ENCODE measurements around the gene TES.

The TES gene

DNA sequence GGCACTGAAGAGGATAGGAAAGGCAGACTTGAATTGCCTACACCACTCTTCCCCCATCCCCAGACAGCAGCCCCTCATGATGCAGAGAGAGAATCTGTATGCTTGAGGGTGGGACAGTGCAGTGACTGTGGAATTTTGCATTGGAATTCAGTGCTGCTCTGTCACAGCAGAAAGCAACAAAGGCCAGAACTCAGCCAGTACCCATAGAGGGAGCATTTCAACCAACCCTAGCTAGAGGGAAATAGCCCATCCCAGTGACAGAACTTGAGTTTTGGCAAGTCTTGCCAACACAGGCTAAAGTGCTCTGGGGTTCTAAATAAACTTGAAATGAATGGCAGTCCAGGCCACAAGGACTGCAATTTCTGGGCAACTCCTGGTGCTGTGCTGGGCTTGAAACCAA lies 80.4 kb downstream of the TES start:
- H4K20me1 ChIP-seq (ENCODE audit: insufficient read depth, low read length) = no peaks in the 10 kb centered on the region
- peaks cover 5% of the 10 kb centered on the region for H3K9me3 ChIP-seq (ENCODE audit: insufficient read depth, low read length)
- TF ChIP-seq, protein P1, sequence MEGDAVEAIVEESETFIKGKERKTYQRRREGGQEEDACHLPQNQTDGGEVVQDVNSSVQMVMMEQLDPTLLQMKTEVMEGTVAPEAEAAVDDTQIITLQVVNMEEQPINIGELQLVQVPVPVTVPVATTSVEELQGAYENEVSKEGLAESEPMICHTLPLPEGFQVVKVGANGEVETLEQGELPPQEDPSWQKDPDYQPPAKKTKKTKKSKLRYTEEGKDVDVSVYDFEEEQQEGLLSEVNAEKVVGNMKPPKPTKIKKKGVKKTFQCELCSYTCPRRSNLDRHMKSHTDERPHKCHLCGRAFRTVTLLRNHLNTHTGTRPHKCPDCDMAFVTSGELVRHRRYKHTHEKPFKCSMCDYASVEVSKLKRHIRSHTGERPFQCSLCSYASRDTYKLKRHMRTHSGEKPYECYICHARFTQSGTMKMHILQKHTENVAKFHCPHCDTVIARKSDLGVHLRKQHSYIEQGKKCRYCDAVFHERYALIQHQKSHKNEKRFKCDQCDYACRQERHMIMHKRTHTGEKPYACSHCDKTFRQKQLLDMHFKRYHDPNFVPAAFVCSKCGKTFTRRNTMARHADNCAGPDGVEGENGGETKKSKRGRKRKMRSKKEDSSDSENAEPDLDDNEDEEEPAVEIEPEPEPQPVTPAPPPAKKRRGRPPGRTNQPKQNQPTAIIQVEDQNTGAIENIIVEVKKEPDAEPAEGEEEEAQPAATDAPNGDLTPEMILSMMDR (IDR thresholded peaks at IDR 0.05; ENCODE audit: low read depth, low read length) = no peak
- TF ChIP-seq EZH2phosphoT487 (IDR thresholded peaks at IDR 0.05; ENCODE audit: low read depth) = no peak
- no peaks in the 10 kb centered on the region for H3K79me2 ChIP-seq (ENCODE audit: low read length)
- H3K4me1 ChIP-seq (ENCODE audit: low read length) = no peaks in the 10 kb centered on the region
- H3K9ac ChIP-seq (ENCODE audit: low read length) = no peak overlapping the region
- H3K4me2 ChIP-seq (ENCODE audit: low read length) = no peak overlapping the region
- H3K4me3 ChIP-seq (ENCODE audit: low read length) = no peak overlapping the region
- H3K27me3 ChIP-seq (ENCODE audit: low read depth, low read length) = no peaks in the 10 kb centered on the region
- H2AFZ ChIP-seq (ENCODE audit: low read depth, low read length) = no peak overlapping the region
- no peak overlapping the region for H3K27ac ChIP-seq (ENCODE audit: low read length)
- peaks cover 3% of the 10 kb centered on the region for H3K36me3 ChIP-seq (replicated peaks; ENCODE audit: low read depth, low read length)

DNA sequence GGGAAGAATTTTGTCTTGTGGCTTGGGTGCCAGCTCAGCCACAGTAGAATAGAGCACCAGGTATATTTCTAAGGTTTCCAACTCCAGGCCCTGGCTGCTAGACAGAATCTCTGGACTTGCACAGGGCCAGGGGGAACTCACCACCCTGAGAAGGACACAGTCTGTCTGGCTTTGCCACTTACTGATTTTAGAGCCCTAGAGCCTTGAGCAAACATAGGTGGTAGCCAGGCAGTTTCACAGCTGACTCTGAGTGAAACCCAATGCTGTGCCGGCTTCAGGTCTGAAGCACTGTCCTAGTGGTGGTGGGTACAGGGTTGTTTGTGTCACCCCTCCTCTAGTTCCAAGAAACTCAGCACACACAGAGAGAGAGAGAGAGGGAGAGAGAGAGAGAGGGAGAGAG lies 81.6 kb downstream of the TES start:
- H3K27me3 ChIP-seq (ENCODE audit: low read depth, low read length) = no peaks in the 10 kb centered on the region
- H3K4me2 ChIP-seq (ENCODE audit: low read length) = no peak overlapping the region
- peaks cover 13% of the 10 kb centered on the region for H3K9me3 ChIP-seq (ENCODE audit: insufficient read depth, low read length)
- peaks cover 3% of the 10 kb centered on the region for H3K36me3 ChIP-seq (replicated peaks; ENCODE audit: low read depth, low read length)
- H4K20me1 ChIP-seq (ENCODE audit: insufficient read depth, low read length) = no peaks in the 10 kb centered on the region
- no peaks in the 10 kb centered on the region for H3K79me2 ChIP-seq (ENCODE audit: low read length)
- no peak for TF ChIP-seq EZH2phosphoT487 (IDR thresholded peaks at IDR 0.05; ENCODE audit: low read depth)
- TF ChIP-seq, protein P1 (IDR thresholded peaks at IDR 0.05; ENCODE audit: low read depth, low read length) = no peak
- no peak overlapping the region for H3K9ac ChIP-seq (ENCODE audit: low read length)
- no peaks in the 10 kb centered on the region for H3K4me1 ChIP-seq (ENCODE audit: low read length)
- H2AFZ ChIP-seq (ENCODE audit: low read depth, low read length) = no peak overlapping the region
- no peak overlapping the region for H3K27ac ChIP-seq (ENCODE audit: low read length)
- H3K4me3 ChIP-seq (ENCODE audit: low read length) = no peak overlapping the region

DNA sequence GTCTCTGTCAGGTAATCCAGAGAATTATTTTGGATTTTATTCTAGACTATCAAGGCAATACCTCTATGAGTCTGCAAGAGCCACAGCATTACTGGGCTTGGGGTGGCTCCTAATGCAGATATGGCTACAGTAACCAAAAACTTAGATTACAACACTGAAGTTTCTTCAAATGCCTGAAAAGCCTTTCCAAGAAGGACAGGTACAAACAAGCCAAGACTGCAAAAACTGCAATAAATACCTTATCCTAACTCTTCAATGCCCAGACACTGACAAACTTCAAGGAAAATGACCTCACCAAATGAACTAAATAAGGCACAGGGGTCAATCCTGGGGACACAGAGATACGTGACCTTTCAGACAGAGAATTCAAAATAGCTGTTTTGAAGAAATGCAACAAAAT lies 82.0 kb downstream of the TES start:
- Histone ChIP-seq H2AFZ (ENCODE audit: low read depth, low read length) (no peak overlapping the region), H3K79me2 (ENCODE audit: low read length) (no peaks in the 10 kb centered on the region), H3K4me2 (ENCODE audit: low read length) (no peak overlapping the region), H3K36me3 (replicated peaks; ENCODE audit: low read depth, low read length) (peaks cover 3% of the 10 kb centered on the region), H4K20me1 (ENCODE audit: insufficient read depth, low read length) (no peaks in the 10 kb centered on the region), H3K4me3 (ENCODE audit: low read length) (no peak overlapping the region), H3K4me1 (ENCODE audit: low read length) (no peaks in the 10 kb centered on the region), H3K27ac (ENCODE audit: low read length) (no peak overlapping the region), H3K27me3 (ENCODE audit: low read depth, low read length) (no peaks in the 10 kb centered on the region), H3K9me3 (ENCODE audit: insufficient read depth, low read length) (peaks cover 13% of the 10 kb centered on the region), H3K9ac (ENCODE audit: low read length) (no peak overlapping the region)
- TF ChIP-seq EZH2phosphoT487 (IDR thresholded peaks at IDR 0.05; ENCODE audit: low read depth) = no peak
- TF ChIP-seq, protein P1 (IDR thresholded peaks at IDR 0.05; ENCODE audit: low read depth, low read length) = no peak

DNA sequence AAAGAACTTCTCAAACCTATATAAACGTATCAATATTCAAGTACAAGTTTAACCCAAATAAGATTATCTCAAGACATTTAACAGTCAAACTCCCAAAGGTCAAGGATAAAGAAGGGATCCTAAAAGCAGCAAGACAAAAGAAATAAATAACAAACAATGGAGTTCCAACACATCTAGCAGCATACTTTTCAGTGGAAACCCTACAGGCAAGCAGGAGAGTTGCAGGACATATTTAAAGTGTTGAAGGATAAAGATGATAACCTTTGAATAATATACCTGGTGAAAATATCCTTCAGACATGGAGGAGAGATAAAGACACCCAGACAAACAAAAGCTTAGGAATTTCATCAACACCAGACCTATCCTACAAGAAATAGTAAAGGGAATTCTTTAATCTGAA lies 82.8 kb downstream of the TES start:
- Histone ChIP-seq H3K4me1 (ENCODE audit: low read length) (no peaks in the 10 kb centered on the region), H3K79me2 (ENCODE audit: low read length) (no peaks in the 10 kb centered on the region), H3K4me2 (ENCODE audit: low read length) (no peak overlapping the region), H3K9ac (ENCODE audit: low read length) (no peak overlapping the region), H3K4me3 (ENCODE audit: low read length) (no peak overlapping the region), H3K27me3 (ENCODE audit: low read depth, low read length) (no peaks in the 10 kb centered on the region), H4K20me1 (ENCODE audit: insufficient read depth, low read length) (no peaks in the 10 kb centered on the region), H2AFZ (ENCODE audit: low read depth, low read length) (no peak overlapping the region), H3K27ac (ENCODE audit: low read length) (no peak overlapping the region), H3K36me3 (replicated peaks; ENCODE audit: low read depth, low read length) (peaks cover 3% of the 10 kb centered on the region), H3K9me3 (ENCODE audit: insufficient read depth, low read length) (peaks cover 13% of the 10 kb centered on the region)
- TF ChIP-seq, protein P1 (IDR thresholded peaks at IDR 0.05; ENCODE audit: low read depth, low read length) = no peak
- TF ChIP-seq EZH2phosphoT487 (IDR thresholded peaks at IDR 0.05; ENCODE audit: low read depth) = no peak
